Activated T-helper 1 cell treated with Interleukin-2 at 50 U/mL for 16 hours (primary cell): Measurements from ENCODE around the gene OTULIN.

Experiments used
- DNase-seq: peaks from one replicate; pipeline ENCODE4 v3.0.0-alpha.2; 2020; ENCODE audit warnings: low read depth

The OTULIN gene

DNA sequence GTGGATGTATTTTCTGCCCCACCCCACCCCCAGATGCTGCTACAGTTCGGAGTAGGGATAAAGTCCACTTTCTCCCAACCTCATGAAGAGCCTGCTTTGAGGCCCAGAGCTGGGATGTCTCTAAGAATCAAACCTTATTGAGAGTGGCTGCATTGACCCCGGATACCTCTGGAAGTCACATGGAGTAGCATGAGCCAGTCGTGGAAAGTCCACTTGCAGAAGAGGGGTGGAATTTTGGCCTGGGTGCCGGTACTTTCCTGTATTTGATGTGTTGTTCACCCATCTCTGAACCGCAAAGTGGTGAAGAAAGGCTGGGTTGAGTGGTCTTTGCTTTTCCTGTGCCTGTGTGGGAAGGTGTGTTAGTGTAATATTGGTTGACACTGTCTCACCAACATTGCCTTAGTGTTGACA is 3.7 kb downstream of the OTULIN start:
- no peak for DNase-seq

DNA sequence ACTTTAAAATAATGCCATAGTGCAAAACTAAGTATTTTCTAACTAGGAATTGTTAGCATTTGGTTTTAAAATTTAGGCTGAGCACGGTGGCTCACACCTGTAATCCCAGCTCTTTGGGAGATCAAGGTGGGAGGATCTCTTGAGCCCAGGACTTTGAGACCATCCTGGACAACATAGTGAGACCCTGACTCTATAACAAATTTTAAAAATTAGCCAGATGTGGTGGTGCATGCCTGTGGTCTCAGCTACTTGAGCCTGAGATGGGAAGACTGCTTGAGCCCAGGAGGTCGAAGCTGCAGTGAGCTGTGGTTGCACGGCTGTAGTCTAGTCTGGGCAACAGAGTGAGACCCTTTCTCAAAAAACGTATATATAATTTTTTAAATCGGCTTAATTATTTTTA is 4.9 kb downstream of the OTULIN start:
- no peak for DNase-seq

- DNase-seq: no peak
These were observed 5.5 kb downstream of the OTULIN start for GRCh38 chr5:14669975-14670374.

- no peak for DNase-seq
These were observed 6.9 kb downstream of the OTULIN start for GRCh38 chr5:14671414-14671813.

DNA sequence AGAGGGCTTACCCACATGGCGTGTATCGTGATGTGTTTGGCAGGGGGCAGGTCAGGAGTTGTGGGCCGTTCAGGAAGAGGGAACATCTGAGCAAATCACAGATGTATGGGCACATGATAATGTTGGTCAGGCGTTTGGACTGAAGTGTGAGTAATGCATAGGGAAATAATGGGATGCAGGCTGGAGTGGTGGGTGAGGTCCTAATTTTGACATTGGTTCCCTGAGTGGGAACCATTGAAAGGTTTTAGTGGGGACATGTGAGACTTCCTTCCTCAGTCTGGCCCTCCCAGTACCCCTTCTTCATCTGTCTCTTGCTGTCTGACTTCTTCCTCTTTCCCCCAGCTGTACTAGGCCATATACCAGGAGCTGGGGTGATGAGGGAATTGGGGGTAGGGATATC is 7.6 kb downstream of the OTULIN start:
- no peak for DNase-seq

- DNase-seq: no peak
These were observed 8.2 kb downstream of the OTULIN start for GRCh38 chr5:14672484-14673394.

- no peak for DNase-seq
These were observed 8.9 kb downstream of the OTULIN start for GRCh38 chr5:14673443-14673842.

DNA sequence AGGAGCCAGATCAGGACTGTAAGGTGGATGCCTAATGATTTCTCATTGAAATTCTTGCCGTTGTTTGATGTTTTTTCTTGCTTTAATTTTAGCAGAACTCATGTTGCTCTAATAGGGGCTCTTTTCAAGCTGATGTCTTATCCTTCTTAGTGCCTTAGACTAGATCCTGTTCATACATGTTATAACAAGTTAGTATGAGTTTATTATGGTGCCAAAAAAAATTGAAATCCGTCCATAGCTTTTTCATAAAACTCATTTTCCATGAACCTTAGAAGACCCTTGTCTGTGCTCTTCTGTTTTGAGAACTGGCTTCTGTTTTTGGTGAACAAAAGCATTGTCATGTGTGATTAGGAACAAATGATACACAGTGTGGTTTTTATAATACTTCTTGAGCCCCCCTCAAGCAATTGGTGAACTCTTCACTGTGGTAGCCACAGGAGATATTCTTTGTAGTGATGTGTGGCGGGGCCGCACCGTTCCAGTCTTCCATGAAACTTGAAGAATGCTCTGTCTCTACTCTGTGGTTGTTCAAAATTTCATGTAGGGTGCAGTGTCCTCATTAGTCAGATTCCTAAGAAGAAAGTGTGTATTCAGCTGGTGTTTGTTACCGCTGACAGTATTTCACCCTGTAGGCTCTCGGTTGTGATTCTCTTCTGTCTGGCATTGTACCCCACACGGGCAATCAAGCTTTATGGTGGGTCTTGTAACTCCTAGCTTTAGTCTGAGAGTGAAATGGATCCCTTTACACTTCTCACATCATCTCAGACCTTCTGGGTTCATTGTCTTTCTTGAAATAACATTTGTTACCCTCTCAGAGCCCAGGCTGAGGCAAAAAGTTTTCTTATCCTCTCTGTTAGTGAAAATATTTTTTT is 10.7 kb downstream of the OTULIN start:
- DNase-seq: no peak

DNA sequence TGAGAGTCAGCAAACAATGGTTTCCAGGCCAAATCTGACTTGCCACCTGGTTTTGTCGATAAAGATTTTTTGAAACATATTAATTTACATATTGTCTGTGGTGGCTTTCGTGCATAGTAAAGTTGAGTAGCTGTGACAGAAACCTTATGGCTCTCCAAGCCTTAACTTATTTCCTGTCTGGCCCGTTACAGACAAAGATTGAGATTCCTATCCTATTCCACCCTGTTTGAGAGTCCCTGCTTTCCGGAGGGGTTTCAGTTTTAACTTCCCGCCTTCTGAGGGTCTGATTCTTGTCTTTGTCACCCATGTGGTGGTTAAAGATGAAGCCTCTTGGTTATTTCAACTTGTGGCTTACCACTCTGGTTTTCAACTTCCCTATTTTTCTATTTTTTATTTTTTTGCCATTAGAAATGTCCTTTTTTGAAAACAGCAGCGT is 11.4 kb downstream of the OTULIN start:
- no peak for DNase-seq

DNA sequence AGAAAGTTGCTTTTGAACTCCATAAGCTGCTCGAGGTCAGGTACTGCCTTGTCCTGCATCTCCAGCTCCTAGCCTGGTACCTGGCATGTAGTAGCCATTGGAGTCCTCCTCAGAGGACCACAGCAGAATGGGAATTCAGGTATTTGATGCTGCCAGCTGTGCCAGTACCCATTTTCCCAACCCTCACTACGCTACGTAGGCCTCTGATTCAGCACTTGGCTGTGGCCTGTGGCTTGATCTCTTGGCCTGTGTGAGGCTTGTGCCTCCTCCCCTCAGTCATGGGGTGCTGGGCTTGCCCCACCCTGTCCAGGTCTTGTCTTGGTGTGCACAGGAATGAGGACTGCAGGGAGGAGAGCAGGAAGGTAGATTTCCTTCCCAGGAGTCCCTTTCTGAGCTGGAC is 11.8 kb downstream of the OTULIN start:
- DNase-seq: no peak

GRCh38 chr5:14678773-14679334 is 14.3 kb downstream of the OTULIN start:
- DNase-seq: no peak

- DNase-seq: no peak
These were observed 15.1 kb downstream of the OTULIN start for GRCh38 chr5:14679595-14679994.

DNA sequence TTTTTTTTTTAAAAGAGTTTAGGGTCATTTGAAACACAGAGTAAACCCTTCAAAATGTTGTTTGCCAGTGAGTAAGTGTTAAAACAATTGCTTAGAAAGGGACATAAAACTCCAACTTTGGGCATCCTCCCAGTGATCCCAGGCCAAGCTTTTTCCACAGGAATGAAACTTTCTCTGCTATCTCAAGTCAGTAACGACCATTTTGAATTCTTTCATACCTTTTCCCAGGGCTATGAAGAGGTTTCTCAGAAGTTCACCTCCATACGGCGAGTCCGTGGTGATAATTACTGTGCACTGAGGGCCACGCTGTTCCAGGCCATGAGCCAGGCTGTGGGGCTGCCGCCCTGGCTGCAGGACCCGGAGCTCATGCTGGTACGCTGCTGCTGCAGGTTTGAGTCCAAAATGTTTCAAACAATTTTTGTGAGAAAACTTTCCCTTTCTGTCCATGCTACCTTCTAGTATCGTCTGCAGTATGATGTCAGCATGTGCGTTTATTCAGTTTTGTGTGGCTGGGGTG is 16.8 kb downstream of the OTULIN start:
- DNase-seq: no peak

- no peak for DNase-seq
These were observed 19.5 kb downstream of the OTULIN start for GRCh38 chr5:14683906-14684455.

GRCh38 chr5:14684757-14685156 is 20.2 kb downstream of the OTULIN start:
- DNase-seq: no peak

GRCh38 chr5:14685757-14686156 is 21.2 kb downstream of the OTULIN start:
- no peak for DNase-seq

- DNase-seq: no peak
These were observed 22.0 kb downstream of the OTULIN start for GRCh38 chr5:14686517-14686916.

DNA sequence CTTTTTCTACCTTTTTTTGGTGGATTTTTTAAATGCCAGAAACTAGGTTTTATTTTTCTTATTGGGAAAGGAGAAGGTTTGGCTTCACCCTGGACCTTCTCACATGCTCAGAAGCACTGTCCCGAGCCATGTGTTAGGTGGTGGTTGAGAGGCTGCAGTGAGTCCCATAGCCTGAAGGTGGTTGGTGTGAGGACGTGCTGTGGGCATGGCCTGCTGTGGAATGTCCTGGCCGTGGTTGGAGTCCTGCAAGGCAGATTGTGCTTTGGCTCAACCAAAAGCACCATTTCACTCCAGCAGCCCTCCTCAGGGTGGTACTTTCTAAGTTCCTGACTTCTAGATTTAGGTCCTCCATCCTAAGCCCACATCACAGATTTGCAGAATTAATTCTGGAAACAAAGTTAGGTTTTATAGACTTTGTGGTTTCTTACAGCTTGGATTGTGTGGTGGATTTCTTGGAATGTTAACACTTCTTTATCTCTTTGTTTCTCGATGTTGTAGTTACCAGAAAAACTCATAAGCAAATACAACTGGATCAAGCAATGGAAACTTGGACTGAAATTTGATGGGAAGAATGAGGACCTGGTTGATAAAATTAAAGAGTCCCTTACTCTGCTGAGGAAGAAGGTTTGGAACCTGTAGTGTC is 22.6 kb downstream of the OTULIN start:
- no peak for DNase-seq

- no peak for DNase-seq
These were observed 28.6 kb downstream of the OTULIN start for GRCh38 chr5:14693070-14693469.

- DNase-seq: no peak
These were observed 30.6 kb downstream of the OTULIN start for GRCh38 chr5:14695152-14695551.

DNA sequence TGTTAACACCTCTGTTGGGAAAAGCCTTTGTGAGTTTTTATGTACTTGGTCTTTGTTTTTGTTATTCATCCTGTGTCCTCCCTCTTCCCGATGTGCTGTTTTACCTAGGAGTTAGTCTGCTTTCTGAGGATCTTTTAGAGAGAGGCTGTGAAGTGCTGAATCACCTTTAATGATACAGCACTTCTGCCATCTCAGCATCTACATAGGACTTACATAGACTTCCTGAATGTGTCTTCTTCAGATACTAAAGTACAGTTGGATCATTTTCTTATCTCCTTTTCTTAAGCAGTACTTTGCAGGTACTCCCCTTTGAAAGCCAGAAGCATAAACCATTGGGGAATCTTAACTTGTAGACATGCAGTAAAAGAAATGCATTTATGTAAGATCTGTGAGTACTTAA is 31.5 kb downstream of the OTULIN start:
- DNase-seq: no peak

- no peak for DNase-seq
These were observed 32.3 kb downstream of the OTULIN start for GRCh38 chr5:14696851-14697250.
